Myocyte (in vitro differentiated cells): ENCODE measurements around the gene NEXMIF. TPM values are rescaled to one million over a fixed set of nuclear protein-coding genes. Genes with fewer than 3 reads are reported as not detected.
"Not testable (repeated sequence)": the region's sequence is repeated elsewhere in the genome, so short reads cannot be mapped to it uniquely, and the experiment has no call there.

Experiments used
- DNase-seq: peaks from one replicate; pipeline ENCODE4 v3.0.0-alpha.2; 2012; ENCODE audit warnings: low read depth
- polyA plus RNA-seq: library from polyadenylated mRNA; unstranded; fragments of >200 nt; gene quantifications from one replicate; pipeline ENCODE4 v1.2.1, GENCODE V29; 2012; ENCODE audit warnings: missing spikeins
- total RNA-seq: library from RNA; depleted of rRNA; stranded (reverse); fragments of >200 nt; gene quantifications from 2 replicates; pipeline ENCODE4 v1.2.3, GENCODE V29; 2014

Gene NEXMIF
- under 0.01 TPM in 1 of 2 replicates, not detected in the other for total RNA-seq
- not detected for polyA plus RNA-seq

- no peak for DNase-seq
Observed at GRCh38 chrX:74925225-74926088, at the start of gene NEXMIF. Gene NEXMIF (minus strand): TSS chrX:74925452.

- not testable (repeated sequence) for DNase-seq
Observed at GRCh38 chrX:74961962-74962361, 36.7 kb upstream of the NEXMIF start.

- DNase-seq: no peak
Observed at GRCh38 chrX:74949717-74950116, 24.5 kb upstream of the NEXMIF start.

GRCh38 chrX:74940414-74940813 lies 15.2 kb upstream of the NEXMIF start:
- DNase-seq: no peak

- peak; percentile 2 for DNase-seq
Observed at GRCh38 chrX:74931214-74931613, 6.0 kb upstream of the NEXMIF start.

- peak; percentile 4 for DNase-seq
Observed at GRCh38 chrX:74924449-74925224, 615 bp downstream of the NEXMIF start.

- no peak for DNase-seq
Observed at GRCh38 chrX:74923942-74924448, 1.3 kb downstream of the NEXMIF start.

GRCh38 chrX:74922922-74923543 lies 2.2 kb downstream of the NEXMIF start:
- DNase-seq: no peak

- no peak for DNase-seq
Observed at GRCh38 chrX:74911494-74911893, 13.8 kb downstream of the NEXMIF start.

- DNase-seq: no peak
Observed at GRCh38 chrX:74906417-74906816, 18.8 kb downstream of the NEXMIF start.

- no peak for DNase-seq
Observed at GRCh38 chrX:74902806-74903205, 22.4 kb downstream of the NEXMIF start.

- no peak for DNase-seq
Observed at GRCh38 chrX:74892561-74892960, 32.7 kb downstream of the NEXMIF start.

GRCh38 chrX:74890676-74891430 lies 34.4 kb downstream of the NEXMIF start:
- no peak for DNase-seq

GRCh38 chrX:74882383-74882782 lies 42.9 kb downstream of the NEXMIF start:
- not testable (repeated sequence) for DNase-seq

- no peak for DNase-seq
Observed at GRCh38 chrX:74865725-74866124, 59.5 kb downstream of the NEXMIF start.

GRCh38 chrX:74853255-74853654 lies 72.0 kb downstream of the NEXMIF start:
- DNase-seq: no peak

GRCh38 chrX:74835566-74835965 lies 89.7 kb downstream of the NEXMIF start:
- DNase-seq: no peak

- not testable (repeated sequence) for DNase-seq
Observed at GRCh38 chrX:74819797-74820196, 105.5 kb downstream of the NEXMIF start.

- DNase-seq: no peak
Observed at GRCh38 chrX:74814681-74815080, 110.6 kb downstream of the NEXMIF start.

- no peak for DNase-seq
Observed at GRCh38 chrX:74804574-74804973, 120.7 kb downstream of the NEXMIF start.

- DNase-seq: no peak
Observed at GRCh38 chrX:74800062-74800461, 125.2 kb downstream of the NEXMIF start.
